Measurements from ENCODE around the gene KDM6A.
"Not testable (repeated sequence)": the region's sequence is repeated elsewhere in the genome, so short reads cannot be mapped to it uniquely, and the experiment has no call there.

Gene KDM6A

DNA sequence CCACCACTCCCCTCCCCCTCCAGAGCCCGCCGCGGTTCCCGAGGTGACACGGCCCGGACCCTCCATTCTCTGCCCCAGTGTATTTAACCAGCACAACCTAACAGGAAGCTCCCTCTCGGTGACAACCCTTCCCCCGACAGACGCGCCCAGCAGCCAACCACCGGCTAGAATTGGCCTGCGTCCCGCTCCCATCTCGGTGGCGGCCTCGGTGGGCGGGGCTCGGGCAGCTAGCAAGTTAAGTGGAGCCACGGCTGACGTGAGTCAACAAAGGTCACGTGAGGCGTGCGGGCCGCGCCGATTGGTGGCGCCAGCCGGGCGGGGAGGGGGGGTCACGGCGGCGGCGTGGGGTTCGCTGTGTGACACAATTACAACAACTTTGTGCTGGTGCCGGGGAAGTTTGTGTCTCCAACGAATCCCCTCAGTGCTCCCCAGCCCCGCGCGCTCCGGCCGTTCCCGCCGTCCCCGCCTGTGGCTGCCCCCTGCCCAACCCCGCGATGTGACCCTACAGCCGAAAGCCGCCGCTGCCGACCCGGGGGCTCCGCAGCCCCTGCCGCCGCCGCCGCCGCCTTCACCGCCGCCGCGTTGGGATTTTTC is at the start of gene KDM6A:
Gene KDM6A, plus strand, starts transcription at position 368 of the 594 bp plus-strand sequence. CDS start 364 bp downstream, outside the sequence.
- peak; percentile 89 for DNase-seq

DNA sequence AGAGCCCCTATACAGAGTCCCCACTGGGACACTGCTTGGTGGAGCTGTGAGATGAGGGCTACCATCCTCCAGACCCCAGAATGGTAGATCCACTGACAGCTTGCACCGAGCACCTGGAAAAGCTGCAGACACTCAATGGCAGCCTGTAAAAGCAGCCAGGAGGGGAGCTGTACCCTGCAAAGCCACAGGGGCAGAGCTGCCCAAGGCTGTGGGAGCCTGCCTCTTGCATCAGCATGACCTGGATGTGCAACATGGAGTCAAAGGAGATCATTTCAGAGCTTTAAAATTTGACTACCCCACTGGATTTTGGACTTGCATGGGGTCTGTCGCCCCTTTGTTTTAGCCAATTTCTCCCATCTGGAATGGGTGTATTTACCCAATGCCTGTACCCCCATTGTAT is 49.8 kb upstream of the KDM6A start:
- DNase-seq, result not testable (repeated sequence)

GRCh38 chrX:44828008-44828605 is 44.9 kb upstream of the KDM6A start:
- DNase-seq, result no peak

GRCh38 chrX:44829832-44830231 is 43.2 kb upstream of the KDM6A start:
- no peak for DNase-seq

- DNase-seq, result no peak
Measured at GRCh38 chrX:44842550-44843317, 30.3 kb upstream of the KDM6A start.

DNA sequence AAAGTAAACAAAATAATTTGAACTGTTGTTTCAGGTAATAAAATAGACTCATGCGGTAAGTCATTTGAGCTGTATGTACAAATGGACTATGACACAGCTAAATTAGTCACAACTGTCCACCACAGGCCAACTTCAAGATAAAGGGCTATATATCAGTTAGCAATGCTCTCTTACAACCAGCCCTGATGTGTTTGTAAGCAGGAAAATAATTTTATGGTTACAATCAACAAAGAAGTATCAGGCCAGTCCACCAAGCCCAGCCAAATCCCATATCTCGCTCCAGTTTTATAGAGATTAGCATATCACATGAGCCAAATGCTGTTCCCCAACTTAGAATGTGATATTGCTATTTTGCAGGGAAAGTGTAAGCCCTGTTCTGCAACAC is 29.7 kb upstream of the KDM6A start:
- no peak for DNase-seq

GRCh38 chrX:44843753-44844152 is 29.2 kb upstream of the KDM6A start, which contains the start of gene DUSP21:
DUSP21 (plus strand) TSS chrX:44844021; CDS start chrX:44844133, 112 bp downstream.
- no peak for DNase-seq

DNA sequence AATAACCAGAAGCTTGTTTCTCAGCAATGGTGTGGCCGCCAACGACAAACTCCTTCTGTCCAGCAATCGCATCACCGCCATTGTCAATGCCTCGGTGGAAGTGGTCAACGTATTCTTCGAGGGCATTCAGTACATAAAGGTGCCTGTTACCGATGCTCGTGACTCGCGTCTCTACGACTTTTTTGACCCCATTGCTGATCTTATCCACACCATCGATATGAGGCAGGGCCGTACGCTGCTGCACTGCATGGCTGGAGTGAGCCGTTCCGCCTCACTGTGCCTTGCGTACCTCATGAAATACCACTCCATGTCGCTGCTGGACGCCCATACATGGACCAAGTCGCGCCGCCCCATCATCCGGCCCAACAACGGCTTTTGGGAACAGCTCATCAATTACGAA is 28.8 kb upstream of the KDM6A start:
- no peak for DNase-seq

DNA sequence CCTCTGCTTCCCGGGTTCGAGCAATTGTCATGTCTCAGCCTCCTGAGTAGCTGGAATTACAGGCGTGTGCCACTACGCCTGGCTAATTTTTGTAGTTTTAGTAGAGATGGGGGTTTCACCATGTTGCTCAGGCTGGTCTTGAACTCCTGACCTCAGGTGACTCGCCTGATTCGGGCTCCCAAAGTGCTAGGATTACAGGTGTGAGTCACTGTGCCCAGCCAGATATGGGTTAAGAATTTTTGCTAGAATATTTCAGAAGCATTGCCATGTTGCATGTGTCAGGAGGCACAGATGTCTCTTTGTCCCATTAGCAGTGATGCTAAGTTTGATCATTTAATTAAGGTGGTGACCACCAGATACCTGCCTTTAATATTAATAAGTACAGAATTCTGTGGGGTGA is 22.1 kb upstream of the KDM6A start:
- not testable (repeated sequence) for DNase-seq

DNA sequence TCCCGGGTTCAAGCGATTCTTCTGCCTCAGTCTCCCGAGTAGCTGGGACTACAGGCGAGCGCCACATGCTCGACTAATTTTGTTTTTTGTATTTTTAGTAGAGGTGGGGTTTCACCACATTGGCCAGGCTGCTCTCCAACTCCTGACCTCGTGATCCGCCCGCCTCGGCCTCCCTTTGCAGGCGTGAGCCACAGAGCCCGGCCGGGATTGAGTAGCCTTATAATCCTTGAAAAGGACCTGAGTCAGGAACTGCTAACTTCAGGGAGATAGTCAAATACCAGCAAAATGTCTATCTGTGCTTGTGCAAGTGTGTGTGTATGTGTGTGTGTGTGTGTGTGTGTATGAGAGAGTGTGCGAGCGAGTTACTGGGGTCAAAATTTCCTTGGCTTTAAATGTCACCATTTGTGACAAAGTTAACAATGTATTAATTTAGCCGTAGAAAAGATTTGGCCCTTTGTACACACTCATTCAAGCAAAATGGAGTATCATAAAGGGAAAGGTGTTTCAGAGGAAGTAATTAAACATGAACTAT is 1.8 kb upstream of the KDM6A start:
- DNase-seq, result no peak

- no peak for DNase-seq
Measured at GRCh38 chrX:44871931-44872820, 812 bp upstream of the KDM6A start.

- DNase-seq, result peak; percentile 21
Measured at GRCh38 chrX:44873415-44874276, 658 bp downstream of the KDM6A start.

- DNase-seq, result peak; percentile 24
Measured at GRCh38 chrX:44874420-44875184, 1.6 kb downstream of the KDM6A start.

DNA sequence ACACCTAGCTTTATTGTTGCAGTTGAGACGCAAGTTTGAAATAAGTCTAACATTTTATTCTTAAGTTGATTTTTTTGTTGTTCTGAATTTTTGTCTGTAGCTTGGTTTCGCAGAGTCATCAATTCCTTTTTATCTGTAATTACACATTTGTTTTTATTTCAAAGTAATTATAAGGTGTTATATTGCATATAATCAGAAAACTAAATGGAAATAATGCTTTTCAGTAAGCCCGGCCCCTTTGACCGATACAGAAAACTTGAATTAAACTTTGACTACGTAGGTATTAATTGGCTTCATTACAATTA is 2.1 kb downstream of the KDM6A start:
- no peak for DNase-seq

DNA sequence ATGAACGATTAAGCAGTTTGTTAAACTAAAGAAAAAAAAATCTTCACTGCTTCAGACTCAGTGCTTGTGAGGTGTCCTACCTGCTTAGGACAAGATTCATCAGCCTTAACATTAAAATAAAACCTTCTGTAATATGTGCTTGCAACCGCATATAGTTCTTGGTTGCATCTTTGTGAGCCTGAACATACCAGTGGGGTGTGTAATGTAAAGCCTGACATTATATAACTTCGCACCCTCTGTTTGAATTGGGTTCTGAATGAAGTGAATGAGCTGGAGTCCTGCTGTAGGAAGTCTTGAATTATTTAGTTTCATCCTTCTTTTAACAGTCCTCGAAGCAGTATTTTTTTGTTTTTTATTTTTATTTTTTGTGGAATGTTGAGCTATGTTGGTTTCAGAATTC is 3.1 kb downstream of the KDM6A start:
- no peak for DNase-seq

DNA sequence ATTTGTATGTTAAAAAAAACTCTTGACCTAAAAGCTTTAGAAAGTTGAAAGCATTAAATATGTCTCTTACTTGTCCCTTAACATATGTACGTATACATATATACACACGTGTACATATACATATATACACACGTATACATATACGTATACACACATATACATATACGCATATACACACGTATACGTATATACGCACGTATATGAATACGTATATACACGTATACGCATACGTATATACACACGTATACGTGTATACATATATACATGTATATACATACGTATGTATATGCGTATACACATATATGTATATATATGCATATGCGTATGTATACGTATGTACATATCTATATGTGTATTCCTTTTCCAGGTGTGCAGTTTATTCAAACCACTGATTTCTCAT is 3.8 kb downstream of the KDM6A start:
- no peak for DNase-seq

DNA sequence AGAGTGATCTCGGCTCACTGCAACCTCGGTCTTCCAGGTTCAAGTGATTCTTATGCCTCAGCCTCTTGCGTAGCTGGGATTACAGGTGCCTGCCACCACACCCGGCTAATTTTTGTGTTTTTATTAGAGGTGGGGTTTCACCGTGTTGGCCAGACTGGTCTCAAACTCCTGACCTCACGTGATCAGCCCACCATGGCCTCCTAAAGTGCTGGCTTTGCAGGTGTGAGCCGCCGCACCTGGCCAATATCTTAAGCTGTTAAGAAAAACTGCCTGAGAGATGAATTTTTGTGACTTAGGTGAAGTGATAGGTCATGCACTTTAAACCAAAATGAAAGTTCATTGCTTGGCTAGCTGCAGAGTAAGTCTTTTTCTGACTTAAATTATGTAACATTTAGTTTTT is 5.8 kb downstream of the KDM6A start:
- DNase-seq, result no peak

- DNase-seq, result no peak
Measured at GRCh38 chrX:44881549-44881948, 8.6 kb downstream of the KDM6A start.

GRCh38 chrX:44882635-44883034 is 9.6 kb downstream of the KDM6A start:
- no peak for DNase-seq

GRCh38 chrX:44884944-44885343 is 12.0 kb downstream of the KDM6A start:
- DNase-seq, result no peak

- no peak for DNase-seq
Measured at GRCh38 chrX:44889824-44890223, 16.8 kb downstream of the KDM6A start.

All from activated T-cell treated with anti-CD3 and anti-CD28 coated beads for 4 hours (primary cell).